ENCODE data around the gene ARRB1.

Gene ARRB1

GRCh38 chr11:75389925-75390324 lies 38.5 kb upstream of the ARRB1 start:
- no peaks in the 10 kb centered on the region for H3K27me3 ChIP-seq (ENCODE audit: insufficient read depth, low read depth, severe bottlenecking)
- no peak overlapping the region for H3K4me3 ChIP-seq (ENCODE audit: low read depth, low read length)
- TF ChIP-seq CTCF (IDR thresholded peaks at IDR 0.05; ENCODE audit: low read depth, low read length), result no peak
- H3K27ac ChIP-seq, result no peak overlapping the region
- no peaks in the 10 kb centered on the region for H3K9me3 ChIP-seq (ENCODE audit: severe bottlenecking)
- no peak for DNase-seq
- no peaks in the 10 kb centered on the region for H3K36me3 ChIP-seq

- H3K36me3 ChIP-seq, result no peaks in the 10 kb centered on the region
- no peak for TF ChIP-seq CTCF (IDR thresholded peaks at IDR 0.05; ENCODE audit: low read depth, low read length)
- H3K27me3 ChIP-seq (ENCODE audit: insufficient read depth, low read depth, severe bottlenecking), result no peaks in the 10 kb centered on the region
- H3K27ac ChIP-seq, result no peak overlapping the region
- no peak for DNase-seq
- H3K9me3 ChIP-seq (ENCODE audit: severe bottlenecking), result no peaks in the 10 kb centered on the region
- no peak overlapping the region for H3K4me3 ChIP-seq (ENCODE audit: low read depth, low read length)
Measured at GRCh38 chr11:75389276-75389605, 37.8 kb upstream of the ARRB1 start.

- Histone ChIP-seq H3K9me3 (ENCODE audit: severe bottlenecking) (no peaks in the 10 kb centered on the region), H3K27me3 (ENCODE audit: insufficient read depth, low read depth, severe bottlenecking) (no peaks in the 10 kb centered on the region), H3K27ac (no peak overlapping the region), H3K4me3 (ENCODE audit: low read depth, low read length) (no peak overlapping the region), H3K36me3 (no peaks in the 10 kb centered on the region)
- peak; percentile 70 for DNase-seq
- peak; percentile 69 for TF ChIP-seq CTCF (IDR thresholded peaks at IDR 0.05; ENCODE audit: low read depth, low read length)
Measured at GRCh38 chr11:75388386-75389275, 37.2 kb upstream of the ARRB1 start.

- Histone ChIP-seq H3K4me3 (ENCODE audit: low read depth, low read length) (no peak overlapping the region), H3K27ac (no peak overlapping the region), H3K9me3 (ENCODE audit: severe bottlenecking) (no peaks in the 10 kb centered on the region), H3K36me3 (no peaks in the 10 kb centered on the region), H3K27me3 (ENCODE audit: insufficient read depth, low read depth, severe bottlenecking) (no peaks in the 10 kb centered on the region)
- no peak for DNase-seq
- TF ChIP-seq CTCF (IDR thresholded peaks at IDR 0.05; ENCODE audit: low read depth, low read length), result no peak
Measured at GRCh38 chr11:75387736-75388294, 36.4 kb upstream of the ARRB1 start.

- TF ChIP-seq CTCF (IDR thresholded peaks at IDR 0.05; ENCODE audit: low read depth, low read length), result no peak
- Histone ChIP-seq H3K27ac (no peak overlapping the region), H3K4me3 (ENCODE audit: low read depth, low read length) (no peak overlapping the region), H3K9me3 (ENCODE audit: severe bottlenecking) (no peaks in the 10 kb centered on the region), H3K27me3 (ENCODE audit: insufficient read depth, low read depth, severe bottlenecking) (no peaks in the 10 kb centered on the region), H3K36me3 (no peaks in the 10 kb centered on the region)
- no peak for DNase-seq
Measured at GRCh38 chr11:75386942-75387630, 35.6 kb upstream of the ARRB1 start.

All from WERI-Rb-1 (cell line).